ENCODE measurements around the gene TANC1.

Gene TANC1

DNA sequence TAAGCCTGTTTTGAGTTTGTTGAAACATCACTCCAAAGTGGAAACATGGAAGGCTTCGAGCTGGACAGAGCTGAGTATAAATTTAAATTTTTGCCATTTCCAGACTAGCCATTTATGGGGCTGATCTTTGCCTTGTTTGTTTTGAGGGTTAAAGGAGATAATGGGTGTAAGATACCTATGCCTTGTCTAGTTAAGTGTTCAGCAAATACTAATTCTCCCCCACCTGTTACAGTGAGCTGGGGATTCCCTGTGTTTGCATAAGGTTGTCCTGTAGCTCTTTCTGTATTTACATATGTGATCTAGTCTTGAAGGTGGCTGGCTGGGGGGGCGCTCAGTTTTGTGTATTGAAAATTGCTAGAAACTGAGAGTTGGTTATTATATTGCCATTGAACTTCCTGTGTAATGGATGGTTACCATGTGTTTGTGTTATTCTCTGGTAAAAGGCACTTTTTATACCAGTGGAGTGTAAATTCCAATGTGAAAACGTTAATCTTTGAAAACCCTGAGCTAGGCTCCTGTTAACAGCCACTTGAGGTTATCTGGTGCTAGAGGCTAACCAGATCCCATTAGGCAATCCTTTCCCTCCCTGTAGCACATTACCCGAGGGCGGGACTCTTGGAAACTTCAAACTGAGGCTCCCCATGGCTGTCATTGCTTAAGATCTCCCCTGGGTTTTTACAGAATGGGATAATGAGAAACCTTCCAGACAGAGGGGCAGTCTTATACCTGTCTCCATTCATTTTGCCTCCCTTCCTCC is 26.7 kb downstream of the TANC1 start:
- no peak for DNase-seq (ENCODE audit: low read depth in 3 of 3)

DNA sequence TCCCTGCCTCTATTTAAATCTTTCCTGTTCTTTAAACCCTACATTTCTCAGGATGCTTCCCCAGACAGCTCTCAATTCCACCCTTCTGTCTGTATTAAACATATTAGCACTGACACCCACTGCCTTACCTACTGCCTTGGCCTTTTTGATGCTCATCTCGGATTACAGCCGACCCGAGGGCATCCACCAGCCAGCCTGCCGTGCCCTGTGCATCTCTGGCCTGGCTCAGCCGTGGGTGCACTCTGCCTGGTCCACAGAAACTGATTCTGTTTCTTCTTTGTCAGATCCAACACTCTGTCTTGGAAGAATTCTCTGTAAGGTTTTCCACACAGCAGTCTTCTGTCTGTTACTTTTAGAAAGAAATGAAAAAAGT is 27.2 kb downstream of the TANC1 start:
- DNase-seq (ENCODE audit: low read depth in 3 of 3) = no peak

GRCh38 chr2:158996378-158996993 is 28.0 kb downstream of the TANC1 start:
- DNase-seq (ENCODE audit: low read depth in 3 of 3) = no peak

DNA sequence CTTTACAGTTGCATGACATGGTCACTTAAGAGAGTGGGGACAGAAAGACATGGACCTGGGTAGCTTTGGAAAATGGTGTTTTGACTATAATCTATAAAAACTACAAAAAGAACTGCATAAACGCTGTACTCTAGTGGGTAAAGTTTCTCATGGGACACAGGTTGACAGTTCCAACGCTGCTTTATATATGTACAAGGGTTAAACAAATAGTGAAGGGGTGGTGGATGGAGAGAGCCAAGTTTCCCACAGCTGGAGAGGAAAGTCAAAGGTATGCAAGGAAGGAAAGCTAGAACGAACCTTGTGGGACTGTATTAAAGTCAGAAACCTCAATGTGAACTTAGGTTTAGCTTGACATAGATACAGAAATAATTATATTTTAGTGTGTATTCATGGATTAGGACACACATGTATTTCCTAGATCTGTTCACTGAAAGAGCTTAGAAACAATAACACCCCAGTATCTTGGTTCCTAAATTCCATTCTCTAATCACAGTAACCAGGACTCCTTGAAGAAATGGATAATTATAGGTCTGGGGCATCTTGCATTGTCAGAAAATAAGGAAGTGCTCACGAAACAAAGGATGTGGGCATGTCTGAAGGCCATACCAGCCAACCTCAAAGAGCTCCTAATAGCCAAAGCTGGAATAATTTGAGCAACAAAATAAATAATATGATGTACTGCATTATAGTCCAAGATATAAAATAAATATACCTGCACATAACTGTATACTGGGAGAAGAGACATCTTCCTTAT is 28.8 kb downstream of the TANC1 start:
- DNase-seq (ENCODE audit: low read depth in 3 of 3) = no peak

- DNase-seq (ENCODE audit: low read depth in 3 of 3) = no peak
Measured at GRCh38 chr2:158998551-158999248, 30.3 kb downstream of the TANC1 start.

GRCh38 chr2:158999458-158999857 is 31.0 kb downstream of the TANC1 start:
- DNase-seq (ENCODE audit: low read depth in 3 of 3) = no peak

GRCh38 chr2:159000072-159000471 is 31.6 kb downstream of the TANC1 start:
- DNase-seq (ENCODE audit: low read depth in 3 of 3) = no peak

- no peak for DNase-seq (ENCODE audit: low read depth in 3 of 3)
Measured at GRCh38 chr2:159002462-159003111, 34.1 kb downstream of the TANC1 start.

GRCh38 chr2:159003555-159003954 is 35.1 kb downstream of the TANC1 start:
- DNase-seq (ENCODE audit: low read depth in 3 of 3) = no peak

- no peak for DNase-seq (ENCODE audit: low read depth in 3 of 3)
Measured at GRCh38 chr2:159004849-159005248, 36.4 kb downstream of the TANC1 start.

DNA sequence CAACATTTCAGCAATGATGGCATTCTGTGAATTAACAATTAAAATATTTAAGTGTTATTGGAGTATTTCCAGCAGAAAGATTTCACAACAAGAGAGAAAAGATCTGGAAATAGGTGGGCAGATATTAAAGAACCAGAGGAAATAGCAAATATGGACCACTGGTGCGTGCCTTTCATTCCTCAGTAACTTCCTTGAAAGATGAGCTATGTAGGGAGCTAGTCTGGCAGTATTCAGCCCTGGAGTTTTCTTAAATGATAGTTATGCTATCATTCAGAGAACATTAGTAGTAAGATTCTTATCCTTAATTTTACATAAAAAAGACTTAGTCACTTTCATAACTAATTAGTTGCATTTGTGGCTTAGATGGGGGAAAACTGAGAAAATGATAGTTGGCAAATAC is 41.5 kb downstream of the TANC1 start:
- no peak for DNase-seq (ENCODE audit: low read depth in 3 of 3)

DNA sequence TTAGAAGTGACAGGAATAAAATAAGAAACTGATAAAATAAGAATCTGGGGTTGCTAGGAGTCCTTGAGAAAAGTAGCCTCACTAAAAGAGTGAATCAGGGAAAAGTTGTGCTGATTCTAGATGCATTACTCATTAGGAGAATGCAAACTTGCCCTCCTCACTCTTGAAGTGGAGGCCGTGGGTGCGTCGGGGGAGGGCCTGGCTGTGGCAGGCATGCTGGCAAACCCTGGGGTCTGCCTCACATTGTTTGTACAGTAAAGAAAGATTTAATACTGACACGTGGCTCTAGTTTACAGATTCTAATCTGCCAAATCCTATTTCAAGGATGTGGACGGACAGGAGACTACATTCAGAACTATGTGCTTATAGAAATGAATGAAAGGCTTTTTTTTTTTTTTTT is 41.9 kb downstream of the TANC1 start:
- DNase-seq (ENCODE audit: low read depth in 3 of 3) = peak in 1 of 3 donors; percentile 2

DNA sequence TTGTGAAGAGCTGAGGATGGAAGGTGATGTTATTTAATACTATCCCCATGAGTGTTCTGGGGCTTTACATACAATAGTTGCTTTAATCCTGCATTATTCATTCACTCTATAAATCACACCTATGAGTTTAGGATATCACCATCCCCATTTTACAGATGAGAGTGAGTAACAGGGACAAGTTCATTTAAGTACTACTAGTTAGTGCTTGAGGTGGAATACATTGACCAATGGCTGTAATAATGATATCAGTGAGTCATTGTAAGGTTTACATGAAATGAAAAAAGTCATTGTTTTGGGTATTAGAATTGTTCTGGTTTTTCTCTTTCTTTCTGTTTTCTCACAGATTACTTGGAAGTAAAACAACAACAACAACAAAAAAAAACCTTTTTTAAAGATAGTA is 42.5 kb downstream of the TANC1 start:
- DNase-seq (ENCODE audit: low read depth in 3 of 3) = no peak

GRCh38 chr2:159012142-159012541 is 43.7 kb downstream of the TANC1 start:
- no peak for DNase-seq (ENCODE audit: low read depth in 3 of 3)

DNA sequence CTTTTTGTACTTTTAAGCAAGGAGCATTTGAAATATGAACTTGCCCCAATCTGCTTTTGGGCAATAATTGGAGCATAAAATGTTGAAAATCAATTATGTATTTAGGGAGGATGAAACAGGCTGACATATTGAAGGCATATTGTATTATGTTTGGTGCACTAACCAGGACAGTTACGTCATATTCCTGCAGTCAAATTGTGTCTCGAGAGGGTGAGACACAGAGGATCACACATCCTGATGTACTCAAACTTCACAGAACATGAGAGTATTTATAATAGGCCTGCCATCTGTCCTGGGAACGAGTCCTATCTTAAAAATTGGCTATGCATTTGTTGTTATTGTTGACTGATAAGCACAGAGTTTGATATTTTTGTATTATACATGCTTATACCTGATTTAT is 44.7 kb downstream of the TANC1 start:
- no peak for DNase-seq (ENCODE audit: low read depth in 3 of 3)

DNA sequence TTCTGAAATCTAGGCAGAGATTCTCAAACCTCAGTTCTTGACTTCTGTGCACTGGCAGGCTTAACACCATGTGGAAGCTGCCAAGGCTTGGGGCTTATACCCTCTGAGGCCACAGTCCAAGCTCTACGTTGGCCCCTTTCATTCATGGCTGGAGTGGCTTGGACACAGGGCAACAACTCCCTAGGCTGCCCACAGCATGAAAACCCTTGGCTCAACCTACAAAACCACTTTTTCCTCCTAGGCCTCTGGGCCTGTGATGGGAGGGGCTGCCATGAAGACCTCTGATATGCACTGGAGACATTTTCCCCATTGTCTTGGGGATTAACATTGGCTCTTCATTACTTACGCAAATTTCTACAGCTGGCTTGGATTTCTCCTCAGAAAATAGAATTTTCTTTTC is 46.7 kb downstream of the TANC1 start:
- no peak for DNase-seq (ENCODE audit: low read depth in 3 of 3)

GRCh38 chr2:159015823-159016222 is 47.4 kb downstream of the TANC1 start:
- no peak for DNase-seq (ENCODE audit: low read depth in 3 of 3)

DNA sequence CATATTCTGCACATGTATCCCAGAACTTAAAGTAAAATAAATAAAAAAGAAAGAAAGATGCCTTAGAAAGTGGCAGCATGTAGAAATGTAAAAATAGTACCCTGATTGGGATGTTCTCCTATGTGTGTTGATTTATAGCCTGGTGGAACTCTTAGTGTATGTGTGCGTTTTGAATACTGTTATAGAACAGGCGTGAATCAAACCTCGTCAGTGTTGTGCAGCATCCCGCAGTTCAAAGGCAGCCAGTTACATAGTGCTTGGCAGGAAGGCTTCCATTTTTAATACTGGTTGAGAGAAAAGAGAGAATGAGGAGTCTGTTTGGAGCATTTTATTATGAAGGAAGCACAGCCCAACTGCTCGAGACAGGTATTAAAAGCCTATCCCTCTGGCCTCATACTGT is 49.4 kb downstream of the TANC1 start:
- no peak for DNase-seq (ENCODE audit: low read depth in 3 of 3)

DNA sequence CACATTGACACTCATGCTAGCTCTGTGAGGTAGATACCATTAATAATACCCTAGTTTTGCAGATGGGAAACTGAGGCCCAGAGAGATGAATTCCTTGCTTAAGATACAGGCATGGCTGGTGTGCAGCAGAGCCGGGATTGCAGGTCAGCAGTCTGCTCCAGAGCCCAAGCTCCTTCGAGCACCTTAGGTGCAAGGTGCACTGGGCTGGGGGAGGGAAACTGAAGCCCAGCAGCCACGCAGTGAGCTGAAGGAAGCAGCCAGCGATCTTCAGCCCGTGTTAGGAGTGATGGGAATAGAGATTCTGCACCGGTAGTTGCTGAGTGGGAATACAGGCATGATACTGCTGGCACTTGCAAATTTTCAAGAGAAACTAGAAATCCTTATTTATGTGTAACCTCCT is 50.6 kb downstream of the TANC1 start:
- DNase-seq (ENCODE audit: low read depth in 3 of 3) = no peak

DNA sequence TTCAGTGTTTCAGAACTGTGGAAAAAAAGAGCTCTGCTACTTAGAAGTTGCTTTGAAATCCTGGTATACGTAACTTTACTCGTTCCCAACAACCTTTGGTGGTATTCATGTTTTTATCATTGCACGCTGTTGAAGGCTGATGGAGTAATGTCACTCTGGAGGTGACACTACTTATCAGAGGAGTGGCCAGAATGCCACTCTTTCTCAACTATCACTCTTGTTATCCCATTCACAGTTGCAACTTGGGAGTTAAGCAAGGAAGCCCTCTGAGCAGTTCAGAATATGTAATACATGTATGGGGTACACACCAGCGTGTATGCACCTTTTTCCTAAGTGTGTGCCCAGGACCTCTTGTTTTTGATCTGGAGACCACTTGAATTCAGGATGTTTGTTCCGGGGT is 53.6 kb downstream of the TANC1 start:
- DNase-seq (ENCODE audit: low read depth in 3 of 3) = no peak

DNA sequence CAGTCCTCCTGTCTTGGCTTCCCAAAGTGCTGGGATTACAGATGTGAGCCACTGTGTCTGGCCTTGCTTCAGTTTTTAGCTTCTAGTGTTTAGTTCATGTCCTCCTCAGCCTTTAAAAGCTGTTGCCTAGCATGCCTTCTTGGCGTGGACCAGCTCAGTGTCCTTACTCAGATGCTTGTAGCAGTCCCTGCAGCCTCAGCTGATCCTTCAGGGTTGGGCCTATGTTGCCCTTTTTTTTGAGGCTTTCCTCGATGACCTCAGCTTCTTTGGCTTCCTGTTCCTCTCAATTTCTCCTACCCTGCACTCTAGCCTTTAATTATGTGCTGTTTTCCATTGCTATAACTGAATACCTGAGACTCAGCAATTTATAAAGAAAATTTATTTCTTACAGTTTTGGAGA is 57.7 kb downstream of the TANC1 start:
- no peak for DNase-seq (ENCODE audit: low read depth in 3 of 3)

DNA sequence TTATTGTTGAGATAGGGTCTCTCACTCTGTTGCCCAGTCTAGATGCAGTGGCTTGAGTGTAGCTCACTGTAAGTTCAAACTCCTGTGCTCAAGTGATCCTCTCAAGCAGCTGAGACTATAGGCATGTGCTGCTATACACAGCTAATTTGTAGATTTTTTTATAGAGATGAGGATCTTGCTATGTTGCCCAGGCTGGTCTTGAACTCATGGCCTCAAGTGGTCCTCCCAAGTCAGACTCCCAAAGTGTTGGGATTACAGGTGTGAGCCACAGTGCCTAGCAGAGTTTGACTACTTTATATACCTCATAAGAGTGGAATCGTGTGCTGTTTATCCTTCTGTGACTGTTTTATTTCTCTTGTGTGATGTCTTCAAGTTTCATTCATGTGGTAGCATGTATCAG is 60.3 kb downstream of the TANC1 start:
- DNase-seq (ENCODE audit: low read depth in 3 of 3) = no peak
